Trophoblast cell (in vitro differentiated cells and primary cell): ENCODE results near the gene NINL.

Experiments used
- DNase-seq, 2 donors: peaks; one replicate each; pipeline ENCODE4 v3.0.0-alpha.2; 2016
- H2AFZ ChIP-seq: 2 replicates; pipeline ENCODE4 v1.6.1; 2013; ENCODE audit warnings: low read length, moderate library complexity, mild to moderate bottlenecking; ENCODE audit not compliant: insufficient read depth, poor library complexity
- H2AK5ac ChIP-seq: 2 replicates; pipeline ENCODE4 v1.6.1; 2013; ENCODE audit warnings: mild to moderate bottlenecking, low read length
- H2BK120ac ChIP-seq: 2 replicates; pipeline ENCODE4 v1.6.1; 2013; ENCODE audit warnings: low read length, mild to moderate bottlenecking, moderate library complexity; ENCODE audit not compliant: insufficient read depth, poor library complexity
- H2BK12ac ChIP-seq: 2 replicates; pipeline ENCODE4 v1.6.1; 2013; ENCODE audit warnings: mild to moderate bottlenecking, low read length, moderate library complexity
- H2BK5ac ChIP-seq: 2 replicates; pipeline ENCODE4 v1.6.1; 2013; ENCODE audit warnings: low read length, low read depth, moderate library complexity, mild to moderate bottlenecking; ENCODE audit not compliant: poor library complexity
- H3K14ac ChIP-seq: 2 replicates; pipeline ENCODE4 v1.6.1; 2013; ENCODE audit warnings: mild to moderate bottlenecking, low read length
- H3K18ac ChIP-seq: 2 replicates; pipeline ENCODE4 v1.6.1; 2013; ENCODE audit warnings: mild to moderate bottlenecking, low read length
- H3K23ac ChIP-seq: 2 replicates; pipeline ENCODE4 v1.6.1; 2013; ENCODE audit warnings: low read length
- H3K27ac ChIP-seq: 2 replicates; pipeline ENCODE4 v1.5.1; 2013; ENCODE audit warnings: low read depth, mild to moderate bottlenecking, inconsistent platforms, low read length, moderate library complexity
- H3K27me3 ChIP-seq: 2 replicates; pipeline ENCODE4 v1.6.1; 2013; ENCODE audit warnings: inconsistent platforms, mild to moderate bottlenecking, low read length, moderate library complexity; ENCODE audit not compliant: insufficient read depth
- H3K36me3 ChIP-seq, 2 experiments: 1 replicate in 1 of 2; 2 replicates in 1 of 2; pipeline ENCODE4 v1.6.1; 2013; ENCODE audit warnings: low read length in 2 of 2, mild to moderate bottlenecking in 2 of 2, moderate library complexity in 1 of 2; ENCODE audit not compliant: insufficient read depth in 2 of 2, control insufficient read depth in 1 of 2
- H3K4ac ChIP-seq: 2 replicates; pipeline ENCODE4 v1.6.1; 2013; ENCODE audit warnings: low read depth, mild to moderate bottlenecking, low read length, moderate library complexity
- H3K4me1 ChIP-seq, 2 experiments: 1 replicate in 1 of 2; 2 replicates in 1 of 2; pipeline ENCODE4 v1.6.1; 2013; ENCODE audit warnings: low read length in 2 of 2, mild to moderate bottlenecking in 2 of 2, moderate library complexity in 1 of 2; ENCODE audit not compliant: insufficient read depth in 2 of 2, control insufficient read depth in 1 of 2
- H3K4me2 ChIP-seq: 2 replicates; pipeline ENCODE4 v1.6.1; 2013; ENCODE audit warnings: inconsistent platforms, mild to moderate bottlenecking, low read length, moderate library complexity
- H3K4me3 ChIP-seq: 2 replicates; pipeline ENCODE4 v1.5.1; 2013; ENCODE audit warnings: mild to moderate bottlenecking, low read depth, low read length, inconsistent platforms
- H3K79me1 ChIP-seq: one replicate; pipeline ENCODE4 v1.6.1; 2013; ENCODE audit warnings: low read length
- H3K79me2 ChIP-seq: 2 replicates; pipeline ENCODE4 v1.6.1; 2013; ENCODE audit warnings: low read length, mild to moderate bottlenecking; ENCODE audit not compliant: control insufficient read depth, insufficient read depth, poor library complexity
- H3K9ac ChIP-seq: 2 replicates; pipeline ENCODE4 v1.6.1; 2013; ENCODE audit warnings: mild to moderate bottlenecking, low read length
- H3K9me3 ChIP-seq: 2 replicates; pipeline ENCODE4 v1.6.1; 2013; ENCODE audit warnings: low read depth, mild to moderate bottlenecking, control low read depth, inconsistent platforms, low read length; ENCODE audit not compliant: insufficient read depth
- H4K12ac ChIP-seq: 2 replicates; pipeline ENCODE4 v1.6.1; 2013; ENCODE audit warnings: low read depth, mild to moderate bottlenecking, low read length, moderate library complexity
- H4K8ac ChIP-seq: 2 replicates; pipeline ENCODE4 v1.6.1; 2013; ENCODE audit warnings: low read depth, mild to moderate bottlenecking, low read length, moderate library complexity
- H4K91ac ChIP-seq: one replicate; pipeline ENCODE4 v1.6.1; 2013; ENCODE audit warnings: low read depth, mild to moderate bottlenecking, low read length, moderate library complexity
- WGBS: extraction: QIAGEN DNeasy Blood & Tissue Kit; methylation state at CpG from one replicate; pipeline ENCODE4 v1.1.7; 2013; ENCODE audit warnings: missing lambda C conversion rate; ENCODE audit not compliant: insufficient read length, insufficient coverage; ENCODE audit errors: extremely low coverage; 5-methylcytosine and 5-hydroxymethylcytosine counted together

NINL gene

GRCh38 chr20:25461281-25461650, 124.1 kb downstream of the NINL start:
- H2BK12ac ChIP-seq = no peak overlapping the region
- H2BK120ac ChIP-seq = no peak overlapping the region
- H2BK5ac ChIP-seq = no peak overlapping the region
- H4K91ac ChIP-seq = no peak overlapping the region
- no peak overlapping the region for H3K4me2 ChIP-seq
- no peak overlapping the region for H2AK5ac ChIP-seq
- no peak overlapping the region for H3K18ac ChIP-seq
- peaks cover 60 to 71% of the 10 kb centered on the region in 2 experiments for H3K36me3 ChIP-seq
- no peak overlapping the region for H3K4me3 ChIP-seq
- no peaks in the 10 kb centered on the region for H3K4me1 ChIP-seq
- H3K4ac ChIP-seq = no peak overlapping the region
- no peaks in the 10 kb centered on the region for H3K79me1 ChIP-seq
- no peak overlapping the region for H4K8ac ChIP-seq
- H3K23ac ChIP-seq = no peak overlapping the region
- H3K9me3 ChIP-seq = no peaks in the 10 kb centered on the region
- H3K27me3 ChIP-seq = no peaks in the 10 kb centered on the region
- H3K14ac ChIP-seq = no peak overlapping the region
- H2AFZ ChIP-seq = no peak overlapping the region
- no peak overlapping the region for H4K12ac ChIP-seq
- no peak overlapping the region for H3K9ac ChIP-seq
- DNase-seq = no peak
- H3K27ac ChIP-seq = no peak overlapping the region
- WGBS = no CpG with 5 or more reads among the region's 9 CpGs
- no peaks in the 10 kb centered on the region for H3K79me2 ChIP-seq

GRCh38 chr20:25460566-25461280, 124.6 kb downstream of the NINL start:
- Histone ChIP-seq H3K4me2 (no peak overlapping the region), H4K91ac (no peak overlapping the region), H3K27me3 (no peaks in the 10 kb centered on the region), H4K12ac (no peak overlapping the region), H2AFZ (no peak overlapping the region), H3K4me1 (no peaks in the 10 kb centered on the region), H2BK120ac (no peak overlapping the region), H3K9ac (no peak overlapping the region), H3K14ac (no peak overlapping the region), H3K4ac (no peak overlapping the region), H2BK12ac (no peak overlapping the region), H3K4me3 (no peak overlapping the region), H2BK5ac (no peak overlapping the region), H3K18ac (no peak overlapping the region), H3K27ac (no peak overlapping the region), H3K79me2 (no peaks in the 10 kb centered on the region), H3K79me1 (no peaks in the 10 kb centered on the region), H3K9me3 (no peaks in the 10 kb centered on the region), H3K23ac (no peak overlapping the region), H2AK5ac (no peak overlapping the region), H3K36me3 (peaks cover 60 to 67% of the 10 kb centered on the region in 2 experiments), H4K8ac (no peak overlapping the region)
- no CpG with 5 or more reads among the region's 19 CpGs for WGBS
- no peak for DNase-seq

DNA sequence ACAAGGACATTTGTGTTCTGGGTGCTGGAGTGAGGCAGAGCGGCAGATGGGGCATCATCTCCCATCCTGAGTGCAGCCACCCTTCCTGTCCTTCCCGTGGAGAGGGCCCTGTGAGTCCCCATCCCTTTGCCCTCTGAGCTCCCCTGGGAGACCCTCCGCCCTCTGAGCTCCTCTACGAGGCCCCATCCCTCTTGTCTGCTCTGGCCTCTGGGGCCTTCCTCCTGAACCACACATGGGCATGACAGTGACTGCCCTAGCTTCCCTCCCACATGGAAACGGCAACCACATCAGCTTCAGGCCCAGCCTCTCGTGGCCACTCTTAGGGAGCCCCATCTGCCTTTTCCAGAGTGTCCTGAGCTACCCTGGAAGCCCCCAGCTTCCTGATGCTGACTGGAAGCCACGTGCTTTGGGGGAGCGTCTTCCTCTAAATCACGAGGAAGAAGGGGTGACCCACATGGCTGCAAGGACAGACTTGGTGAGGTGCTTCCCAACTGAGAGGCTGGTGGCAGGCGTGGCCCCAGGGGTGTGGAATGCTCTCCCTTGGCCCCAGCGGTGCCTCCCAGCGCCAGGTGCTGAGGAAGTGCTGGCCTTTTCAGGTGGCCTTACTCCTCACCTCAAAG, 125.3 kb downstream of the NINL start:
- Histone ChIP-seq H2BK5ac (no peak overlapping the region), H2BK12ac (no peak overlapping the region), H3K4ac (no peak overlapping the region), H3K4me1 (no peaks in the 10 kb centered on the region), H4K91ac (no peak overlapping the region), H3K79me1 (no peaks in the 10 kb centered on the region), H3K27me3 (no peaks in the 10 kb centered on the region), H2AK5ac (no peak overlapping the region), H3K4me2 (no peak overlapping the region), H3K23ac (no peak overlapping the region), H3K27ac (no peak overlapping the region), H2BK120ac (no peak overlapping the region), H3K9me3 (no peaks in the 10 kb centered on the region), H3K36me3 (peaks cover 59 to 70% of the 10 kb centered on the region in 2 experiments), H3K14ac (no peak overlapping the region), H4K8ac (no peak overlapping the region), H3K9ac (no peak overlapping the region), H3K79me2 (no peaks in the 10 kb centered on the region), H3K4me3 (no peak overlapping the region), H2AFZ (no peak overlapping the region), H3K18ac (no peak overlapping the region), H4K12ac (no peak overlapping the region)
- no peak for DNase-seq
- WGBS = no CpG with 5 or more reads among the region's 12 CpGs

DNA sequence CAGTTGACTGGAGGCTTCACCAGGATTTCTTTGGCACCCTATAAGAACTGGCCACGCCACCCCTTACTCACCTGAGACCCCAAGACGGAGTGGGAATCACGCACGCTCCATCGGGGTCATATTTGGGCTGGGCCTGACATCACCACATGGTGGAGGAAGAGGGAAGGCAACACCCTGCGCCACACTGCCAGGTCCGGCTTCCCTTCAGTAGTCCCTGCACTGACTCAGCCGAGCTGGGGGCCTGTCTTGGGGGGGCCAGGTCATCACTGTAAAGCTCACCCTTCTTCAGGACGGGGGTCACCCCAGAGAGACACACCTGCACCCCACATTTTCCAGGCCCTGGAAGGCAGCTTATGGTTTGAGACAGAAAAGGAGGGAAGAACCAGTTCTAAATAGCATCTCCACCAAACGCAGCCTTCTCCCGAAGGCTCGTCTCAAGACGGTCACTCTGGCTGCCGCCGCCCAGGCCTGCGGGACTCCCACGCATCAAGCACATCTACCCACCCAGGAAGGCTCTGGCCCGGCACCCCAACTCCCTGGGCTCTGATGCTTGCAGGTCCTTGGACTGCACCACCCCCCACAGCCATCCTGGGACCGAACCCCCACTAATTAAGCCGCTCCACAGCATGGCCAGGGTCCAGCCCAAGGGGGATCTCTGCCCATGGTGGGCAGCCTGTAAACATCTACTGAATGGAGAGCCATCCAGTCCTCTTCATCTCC, 126.1 kb downstream of the NINL start:
- Histone ChIP-seq H3K4ac (no peak overlapping the region), H2BK5ac (no peak overlapping the region), H3K79me2 (no peaks in the 10 kb centered on the region), H3K9me3 (no peaks in the 10 kb centered on the region), H3K27me3 (no peaks in the 10 kb centered on the region), H3K79me1 (no peaks in the 10 kb centered on the region), H3K4me3 (no peak overlapping the region), H2AFZ (no peak overlapping the region), H2BK12ac (no peak overlapping the region), H3K9ac (no peak overlapping the region), H3K23ac (no peak overlapping the region), H3K4me2 (no peak overlapping the region), H3K4me1 (no peaks in the 10 kb centered on the region), H4K12ac (no peak overlapping the region), H2AK5ac (no peak overlapping the region), H4K8ac (no peak overlapping the region), H2BK120ac (no peak overlapping the region), H3K18ac (no peak overlapping the region), H3K36me3 (peaks cover 60 to 69% of the 10 kb centered on the region in 2 experiments), H3K27ac (no peak overlapping the region), H4K91ac (no peak overlapping the region), H3K14ac (no peak overlapping the region)
- no peak for DNase-seq
- no CpG with 5 or more reads among the region's 20 CpGs for WGBS
